SK-N-MC (cell line): ENCODE data around the gene CSTPP1.
"Not testable (repeated sequence)": the region's sequence is repeated elsewhere in the genome, so short reads cannot be mapped to it uniquely, and the experiment has no call there.

Source experiments
- DNase-seq: peaks from one replicate; pipeline ENCODE4 v3.0.0-alpha.2; 2011; ENCODE audit warnings: low read depth, low spot score
- H3K27ac ChIP-seq: fragments of 200-600 bp; sonication (generic); 2 replicates; pipeline ENCODE4 v1.5.1; 2016; ENCODE audit warnings: mixed run types
- H3K36me3 ChIP-seq: fragments of 200-600 bp; sonication (generic); 2 replicates; pipeline ENCODE4 v1.6.1; 2017; ENCODE audit warnings: antibody characterized with exemption, low read length, mixed read lengths; ENCODE audit not compliant: insufficient read depth
- H3K4me3 ChIP-seq: fragments of 200-600 bp; sonication (generic); 2 replicates; pipeline ENCODE4 v1.5.1; 2016
- H3K9ac ChIP-seq: fragments of 200-600 bp; sonication (generic); 2 replicates; pipeline ENCODE4 v1.8.0; 2017; ENCODE audit warnings: mixed run types, mixed read lengths; ENCODE audit not compliant: insufficient read length
- H3K9me3 ChIP-seq: fragments of 200-600 bp; sonication (generic); 2 replicates; pipeline ENCODE4 v1.6.1; 2017; ENCODE audit warnings: low read depth, mild to moderate bottlenecking, antibody characterized with exemption, low read length, moderate library complexity, mixed read lengths
- EZH2 ChIP-seq: fragments of 200-600 bp; sonication (generic); IDR thresholded peaks from one replicate; pipeline ENCODE4 v1.6.1; 2017; ENCODE audit warnings: antibody characterized with exemption
- FOXP2 ChIP-seq: optimal IDR thresholded peaks from 2 replicates; pipeline ENCODE3; 2011; ENCODE audit warnings: mild to moderate bottlenecking, moderate library complexity; ENCODE audit not compliant: insufficient read depth; ENCODE audit errors: extremely low read length, control extremely low read depth
- POLR2AphosphoS5 ChIP-seq: IDR thresholded peaks from 2 replicates; pipeline ENCODE4 v1.6.1; 2012; ENCODE audit warnings: mild to moderate bottlenecking, low read depth, low read length, borderline replicate concordance

The CSTPP1 gene

DNA sequence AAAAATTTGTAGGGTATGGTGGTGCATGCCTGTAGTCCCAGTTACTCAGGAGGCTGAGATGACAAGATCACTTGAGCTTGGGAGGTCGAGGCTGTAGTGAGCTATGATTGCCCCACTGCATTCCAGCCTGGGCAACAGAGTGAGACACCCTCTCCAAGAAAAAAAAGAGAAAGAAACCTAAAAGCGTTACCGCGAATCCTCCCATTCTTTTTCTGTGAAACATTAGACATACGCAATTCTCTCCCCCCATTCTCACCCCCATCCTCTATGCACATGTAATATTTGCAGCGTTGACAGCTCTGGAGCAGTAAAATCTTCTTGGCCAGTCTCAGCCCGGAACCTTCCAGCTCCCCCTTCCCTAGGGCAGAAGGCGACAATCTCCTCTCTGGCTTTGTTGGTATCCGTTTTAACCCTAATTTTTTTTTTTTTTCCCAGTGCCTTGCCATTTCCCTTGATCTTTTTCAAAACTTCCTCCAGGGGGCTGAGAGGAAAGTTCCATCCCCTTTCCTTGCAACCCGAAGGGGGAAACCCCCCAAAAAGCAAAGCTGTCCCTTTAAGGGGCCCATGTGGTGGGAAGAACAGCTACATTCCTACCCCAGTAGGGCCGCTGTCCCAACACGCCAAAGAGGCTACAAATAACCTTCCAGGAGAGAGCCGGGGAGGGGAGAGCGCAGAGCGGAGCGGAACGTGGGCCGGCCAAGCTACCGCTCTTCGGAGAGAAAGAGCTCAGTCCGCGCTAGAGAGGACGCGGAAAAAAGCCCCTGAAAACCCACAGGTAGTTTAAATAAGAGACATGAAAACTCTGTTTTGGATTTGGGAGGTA lies 20.1 kb upstream of the CSTPP1 start:
- H3K27ac ChIP-seq: 0 out of 2 replicates have a peak overlapping the region, but pooled peaks have one; percentile 26
- no peak for DNase-seq

GRCh38 chr11:46917109-46917761 lies 19.3 kb upstream of the CSTPP1 start:
- Histone ChIP-seq H3K9ac (peak overlapping the region; percentile 56), H3K36me3 (no peaks in the 10 kb centered on the region), H3K4me3 (peak overlapping the region; percentile 81), H3K27ac (0 out of 2 replicates have a peak overlapping the region, but pooled peaks have one; percentile 26), H3K9me3 (no peaks in the 10 kb centered on the region)
- no peak for TF ChIP-seq FOXP2
- no peak for TF ChIP-seq POLR2AphosphoS5
- no peak for TF ChIP-seq EZH2
- DNase-seq: no peak

More for the DNA sequence above, 20.1 kb upstream of the CSTPP1 start:
- TF ChIP-seq EZH2: no peak
- peak; percentile 62; the same call in 1 of the 2 replicates for TF ChIP-seq POLR2AphosphoS5
- no peak for TF ChIP-seq FOXP2
- no peaks in the 10 kb centered on the region for H3K36me3 ChIP-seq
- peak overlapping the region; percentile 81 for H3K4me3 ChIP-seq
- H3K9me3 ChIP-seq: no peaks in the 10 kb centered on the region
- H3K9ac ChIP-seq: peak overlapping the region; percentile 56

DNA sequence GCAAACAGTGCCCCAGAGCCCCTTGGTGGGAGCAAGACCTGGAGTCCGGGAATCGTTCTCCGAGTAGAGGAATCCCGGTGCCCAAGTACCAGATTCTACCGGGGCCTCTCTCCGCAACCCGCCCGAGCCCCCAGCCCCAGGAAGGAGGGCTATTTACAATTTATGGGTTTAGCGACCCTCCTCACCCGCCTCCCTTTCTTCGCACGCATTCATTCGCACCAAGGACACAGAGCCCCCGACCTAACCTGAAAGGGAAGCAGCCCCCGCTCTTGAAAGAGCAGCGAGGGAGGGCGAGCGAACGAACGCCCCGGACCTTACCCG lies 18.8 kb upstream of the CSTPP1 start:
- H3K36me3 ChIP-seq: no peaks in the 10 kb centered on the region
- peak overlapping the region; percentile 56 for H3K9ac ChIP-seq
- no peak for DNase-seq
- H3K4me3 ChIP-seq: peak overlapping the region; percentile 81
- no peak for TF ChIP-seq POLR2AphosphoS5
- no peak for TF ChIP-seq FOXP2
- no peak for TF ChIP-seq EZH2
- no peaks in the 10 kb centered on the region for H3K9me3 ChIP-seq
- H3K27ac ChIP-seq: no peak overlapping the region

DNA sequence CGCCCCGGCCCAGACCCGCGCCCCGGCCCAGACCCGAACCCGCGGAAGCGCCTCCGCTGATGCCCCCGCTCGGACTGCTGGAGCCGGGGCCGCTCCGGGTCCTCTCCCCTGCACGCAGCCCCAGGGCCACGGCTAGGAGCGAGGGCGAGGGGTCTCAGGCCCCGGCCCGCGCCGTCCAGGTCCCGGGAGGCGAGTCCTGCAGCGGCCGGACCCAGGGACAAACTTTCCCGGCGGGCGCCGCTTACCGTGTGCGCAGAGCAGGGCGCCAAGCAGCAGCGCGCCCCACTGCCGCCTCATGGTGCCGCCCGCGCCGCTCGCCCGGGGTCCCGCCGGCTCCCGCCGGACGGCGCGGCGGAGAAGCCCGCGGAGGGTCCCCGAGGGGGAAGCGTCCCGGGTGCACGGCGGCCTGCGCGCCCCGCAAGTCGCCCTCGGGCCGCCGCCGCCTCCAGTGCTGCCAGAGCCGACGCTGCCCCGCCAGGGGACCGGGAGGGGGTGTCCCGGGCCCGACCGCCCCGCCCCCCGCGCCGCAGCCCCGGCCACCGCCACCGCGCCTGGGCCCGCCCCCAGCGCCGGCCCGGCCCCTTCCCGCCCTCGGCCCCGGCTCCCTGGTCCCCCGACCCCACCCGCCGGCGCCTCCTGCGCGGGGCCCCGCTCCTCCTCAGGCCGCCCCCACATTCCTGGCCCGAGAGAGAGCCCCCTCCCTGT lies 18.3 kb upstream of the CSTPP1 start, which contains the start of gene LRP4:
Gene LRP4, minus strand, starts transcription at position 468 of the 705 bp plus-strand sequence. Its CDS starts 171 bp downstream, at position 297.
- H3K36me3 ChIP-seq: no peaks in the 10 kb centered on the region
- no peaks in the 10 kb centered on the region for H3K9me3 ChIP-seq
- peak within 1 kb of the TSS; percentile 54; the same call in 1 of the 2 replicates for H3K27ac ChIP-seq
- no peak for TF ChIP-seq POLR2AphosphoS5
- peak within 1 kb of the TSS; percentile 81 for H3K4me3 ChIP-seq
- H3K9ac ChIP-seq: peak within 1 kb of the TSS; percentile 56
- DNase-seq: no peak

DNA sequence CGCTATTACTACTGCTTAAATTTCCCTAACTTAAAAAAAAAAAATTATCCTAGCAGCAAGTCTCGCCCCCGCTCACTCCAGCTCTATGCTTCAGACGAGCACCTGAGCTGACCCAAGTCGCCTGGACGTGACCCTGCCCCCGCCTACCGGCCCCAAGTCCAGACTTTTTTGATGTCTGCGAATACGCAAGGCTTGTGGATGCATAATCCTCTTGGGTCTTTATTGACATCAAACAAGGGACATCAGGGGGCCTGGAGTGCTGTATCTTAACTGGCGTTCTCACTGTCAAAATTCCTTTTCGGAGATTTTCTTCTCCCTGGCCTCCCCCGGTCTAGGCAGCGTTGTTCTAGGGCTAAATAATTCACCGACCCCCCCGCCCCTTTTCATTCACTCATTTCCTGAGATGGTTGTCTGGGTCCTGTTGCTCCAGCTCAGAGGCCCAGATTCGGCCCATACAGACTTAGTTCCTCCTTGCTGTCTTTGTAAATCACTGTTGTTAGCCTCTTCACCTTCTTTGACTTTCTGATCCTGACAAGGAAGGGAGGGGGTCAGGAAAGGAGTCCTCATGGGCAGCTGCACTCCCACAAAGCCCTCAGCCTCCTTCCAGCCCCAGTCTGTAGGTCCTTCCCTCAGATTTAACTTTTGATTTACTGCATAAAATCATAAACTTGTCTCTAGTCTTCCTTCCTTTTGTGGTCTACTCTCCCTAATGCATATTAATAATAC lies 17.6 kb upstream of the CSTPP1 start:
- TF ChIP-seq EZH2: no peak
- TF ChIP-seq POLR2AphosphoS5: no peak
- no peak for TF ChIP-seq FOXP2
- DNase-seq: no peak
- Histone ChIP-seq H3K4me3 (peak overlapping the region; percentile 81), H3K9ac (no peak overlapping the region), H3K27ac (peak overlapping the region; percentile 54; the same call in 1 of the 2 replicates), H3K36me3 (no peaks in the 10 kb centered on the region), H3K9me3 (no peaks in the 10 kb centered on the region)

DNA sequence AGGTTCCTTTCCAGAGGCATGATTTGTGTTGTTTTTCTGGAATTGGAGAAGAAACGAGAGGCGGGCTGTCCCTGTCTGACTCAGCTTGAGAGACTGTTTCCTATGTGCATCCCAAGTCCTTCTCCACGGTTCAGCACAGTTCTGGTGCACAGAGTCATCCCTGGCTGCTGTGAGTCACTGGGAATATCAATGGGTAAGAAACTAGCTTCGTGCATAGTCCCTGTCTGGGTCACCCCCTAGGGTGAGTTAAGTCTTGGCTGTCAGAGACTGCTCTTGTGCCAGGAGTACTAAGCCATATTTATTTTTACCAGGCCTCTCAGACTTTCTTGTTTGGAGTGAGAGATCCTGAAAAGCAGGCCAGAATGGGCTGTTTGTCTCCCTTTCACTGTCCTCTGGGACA lies 15.8 kb upstream of the CSTPP1 start:
- no peak overlapping the region for H3K27ac ChIP-seq
- no peak overlapping the region for H3K4me3 ChIP-seq
- TF ChIP-seq FOXP2 (no peak), EZH2 (no peak), POLR2AphosphoS5 (no peak)
- H3K36me3 ChIP-seq: no peaks in the 10 kb centered on the region
- H3K9ac ChIP-seq: no peak overlapping the region
- DNase-seq: no peak
- no peaks in the 10 kb centered on the region for H3K9me3 ChIP-seq

GRCh38 chr11:46927928-46928327 lies 8.6 kb upstream of the CSTPP1 start:
- not testable (repeated sequence) for DNase-seq, H3K4me3 ChIP-seq, H3K36me3 ChIP-seq, H3K9me3 ChIP-seq, H3K9ac ChIP-seq, H3K27ac ChIP-seq

DNA sequence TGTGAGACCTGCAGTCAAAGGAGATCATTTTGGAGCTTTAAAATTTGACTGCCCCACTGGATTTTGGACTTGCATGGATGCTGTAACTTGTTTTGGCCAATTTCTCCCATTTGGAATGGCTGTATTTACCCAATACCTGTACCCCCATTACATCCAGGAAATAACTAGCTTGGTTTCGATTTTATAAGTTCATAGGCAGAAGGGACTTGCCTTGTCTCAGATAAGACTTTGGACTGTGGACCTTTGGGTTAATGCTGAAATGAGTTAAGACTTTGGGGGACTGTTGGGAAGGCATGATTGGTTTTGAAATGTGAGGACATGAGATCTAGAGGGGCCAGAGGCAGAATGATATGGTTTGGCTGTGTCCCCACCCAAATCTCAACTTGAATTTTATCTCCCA lies 7.9 kb upstream of the CSTPP1 start:
- H3K27ac ChIP-seq, H3K36me3 ChIP-seq, DNase-seq, H3K9me3 ChIP-seq, H3K4me3 ChIP-seq, H3K9ac ChIP-seq: not testable (repeated sequence)
